Brain pericyte (primary cell): ENCODE results near the gene CAMSAP1.

Experiments used
- DNase-seq: peaks from one replicate; pipeline ENCODE4 v3.0.0-alpha.2; 2012; ENCODE audit warnings: low read depth, low spot score

CAMSAP1 gene

DNA sequence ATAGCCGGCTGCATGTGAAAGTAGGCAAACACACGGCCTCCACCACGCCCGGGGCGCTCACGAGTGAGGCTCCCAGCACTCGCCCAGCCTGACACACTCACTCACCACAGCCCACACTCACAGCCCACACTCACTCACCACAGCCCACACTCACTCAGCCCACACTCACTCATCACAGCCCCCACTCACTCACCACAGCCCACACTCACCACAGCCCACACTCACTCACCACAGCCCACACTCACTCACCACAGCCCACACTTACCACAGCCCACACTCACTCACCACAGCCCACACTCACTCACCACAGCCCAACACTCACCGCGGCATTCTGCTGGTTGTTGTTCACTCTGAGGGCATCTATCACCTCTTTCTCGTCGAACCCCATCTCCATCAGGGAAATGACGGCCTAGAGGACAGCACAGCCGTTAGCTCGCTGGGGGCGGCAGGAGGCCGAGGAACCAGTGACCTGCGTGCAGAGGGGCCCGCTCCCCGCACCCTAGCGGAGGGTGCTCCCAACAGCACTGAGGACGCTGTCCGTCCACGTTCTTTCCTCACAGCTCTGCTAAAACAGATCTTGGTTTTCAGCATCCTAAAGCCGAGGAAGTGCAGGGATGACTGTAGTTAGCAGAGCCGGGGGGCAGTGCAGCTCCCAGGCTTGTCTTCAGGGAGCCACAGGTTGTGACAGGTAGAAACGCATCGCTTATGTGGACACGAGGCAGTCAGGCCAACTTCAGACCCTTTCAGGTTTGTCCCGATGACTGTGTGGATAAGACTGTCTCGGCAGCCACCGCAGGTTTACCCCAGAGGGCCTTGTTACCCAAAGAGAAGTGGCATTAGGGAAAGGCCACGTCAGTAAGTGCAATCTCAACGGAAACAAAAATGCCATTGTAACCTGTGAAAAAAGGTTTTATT lies 32.3 kb upstream of the CAMSAP1 start:
- DNase-seq: no peak

DNA sequence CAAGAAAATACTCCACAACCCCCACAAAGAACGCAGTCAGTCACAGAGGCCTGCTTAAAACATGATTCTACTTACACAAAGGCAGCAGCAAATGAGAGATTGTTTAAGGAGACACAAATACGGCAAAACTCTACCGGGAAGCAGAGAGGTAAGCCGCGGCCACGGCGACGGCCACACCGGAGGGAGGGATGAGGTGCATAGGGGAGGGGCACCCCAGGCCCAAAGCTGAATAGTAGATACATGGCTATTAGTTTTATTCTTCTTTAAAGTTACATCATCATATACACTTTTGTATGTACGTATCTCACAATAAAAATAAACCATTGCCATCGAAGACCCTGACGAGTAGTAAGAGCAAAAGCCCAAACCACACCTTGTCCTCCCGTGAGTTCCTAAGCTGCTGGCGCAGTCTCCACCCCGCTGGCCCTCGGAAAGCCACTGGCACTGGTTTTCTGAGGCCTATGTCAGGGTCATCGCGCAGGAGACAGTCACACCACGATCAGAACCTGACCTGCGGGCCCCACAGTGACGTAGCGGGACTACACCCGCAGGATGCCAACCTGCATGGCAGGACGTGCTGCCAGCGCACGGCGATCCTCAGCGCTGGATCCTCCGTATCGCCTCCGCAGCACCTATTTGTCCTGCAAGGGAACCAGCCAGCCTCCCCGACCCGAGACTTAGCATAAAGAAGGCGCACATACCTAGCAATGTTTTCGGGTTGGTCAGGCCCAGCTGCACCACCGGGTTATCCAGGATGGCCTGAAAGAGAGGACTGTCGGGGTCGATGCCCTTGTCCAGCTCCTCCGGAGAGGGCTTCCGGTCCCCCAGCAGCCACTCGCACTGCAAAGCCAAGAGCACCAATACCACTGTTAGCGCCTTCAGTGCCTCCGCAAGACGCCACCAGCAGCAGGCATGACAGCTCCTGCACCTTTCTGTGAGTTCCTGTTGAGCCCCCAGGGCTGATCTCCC lies 30.5 kb upstream of the CAMSAP1 start:
- DNase-seq: no peak

DNA sequence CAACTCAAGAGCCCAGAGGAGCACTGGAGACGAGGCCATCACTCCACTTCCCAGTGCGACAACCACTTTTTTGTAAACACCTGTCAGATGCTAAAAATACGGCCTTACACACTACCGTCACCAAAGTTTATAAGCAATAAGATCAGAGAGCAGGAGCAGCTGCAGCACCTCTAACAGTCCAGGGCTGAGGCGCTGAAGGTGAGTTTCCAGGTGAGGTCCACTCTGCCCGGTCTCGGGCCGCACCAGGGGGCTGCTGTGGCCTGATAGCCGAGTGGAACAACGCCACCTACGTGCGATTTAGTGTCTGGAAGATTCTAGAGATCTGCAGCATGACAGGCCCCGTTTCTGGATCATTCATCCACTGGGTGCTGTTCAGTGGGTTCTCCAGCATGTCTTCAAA lies 25.8 kb upstream of the CAMSAP1 start:
- DNase-seq: no peak

GRCh38 chr9:135932656-135933055 lies 25.3 kb upstream of the CAMSAP1 start:
- no peak for DNase-seq

- no peak for DNase-seq
Observed at GRCh38 chr9:135931349-135931820, 24.0 kb upstream of the CAMSAP1 start.

DNA sequence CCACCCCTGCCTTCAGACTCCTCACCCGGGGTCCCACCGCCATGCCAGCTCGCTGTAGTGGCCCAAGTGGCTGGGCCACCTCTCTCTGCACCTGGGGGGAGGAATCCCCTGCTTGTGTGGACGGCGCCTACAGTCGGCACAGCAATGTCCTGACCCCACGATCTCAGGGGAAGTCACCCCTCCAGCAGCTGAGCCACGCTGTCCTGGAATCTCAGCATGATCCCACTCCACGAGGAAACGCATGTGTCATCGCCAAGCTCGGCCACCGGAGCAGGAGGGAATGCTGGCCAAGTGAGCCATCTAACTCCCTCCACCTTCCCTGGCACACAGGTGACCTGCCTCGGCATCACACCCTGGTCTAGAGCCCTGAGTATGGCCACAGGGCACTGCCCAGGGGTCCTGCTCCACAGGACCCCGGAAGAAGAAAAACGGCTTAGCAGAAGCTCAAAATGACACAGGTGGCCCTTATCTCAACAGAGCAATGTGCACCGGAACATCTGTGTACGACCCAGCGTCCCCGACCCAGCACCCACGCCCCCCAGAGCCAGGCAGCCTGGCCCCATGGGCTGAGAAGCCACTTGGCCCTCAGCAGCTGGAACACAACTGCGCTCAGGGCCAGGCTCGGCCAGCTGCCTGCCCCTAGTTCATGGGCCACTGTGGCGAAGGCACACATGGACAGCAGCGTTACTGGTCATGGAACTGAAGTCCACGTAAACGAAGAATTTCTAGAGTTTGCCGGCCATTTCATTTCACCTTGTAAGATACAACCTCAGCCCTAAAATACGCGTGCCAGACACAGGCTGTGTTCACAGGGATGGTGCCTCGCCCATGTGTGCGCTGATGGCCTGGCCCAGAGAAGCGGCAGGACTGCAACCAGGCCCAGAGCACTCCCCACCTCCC lies 23.4 kb upstream of the CAMSAP1 start:
- no peak for DNase-seq

GRCh38 chr9:135929656-135930445 lies 22.5 kb upstream of the CAMSAP1 start:
- DNase-seq: no peak

GRCh38 chr9:135928731-135929655 lies 21.6 kb upstream of the CAMSAP1 start:
- no peak for DNase-seq

DNA sequence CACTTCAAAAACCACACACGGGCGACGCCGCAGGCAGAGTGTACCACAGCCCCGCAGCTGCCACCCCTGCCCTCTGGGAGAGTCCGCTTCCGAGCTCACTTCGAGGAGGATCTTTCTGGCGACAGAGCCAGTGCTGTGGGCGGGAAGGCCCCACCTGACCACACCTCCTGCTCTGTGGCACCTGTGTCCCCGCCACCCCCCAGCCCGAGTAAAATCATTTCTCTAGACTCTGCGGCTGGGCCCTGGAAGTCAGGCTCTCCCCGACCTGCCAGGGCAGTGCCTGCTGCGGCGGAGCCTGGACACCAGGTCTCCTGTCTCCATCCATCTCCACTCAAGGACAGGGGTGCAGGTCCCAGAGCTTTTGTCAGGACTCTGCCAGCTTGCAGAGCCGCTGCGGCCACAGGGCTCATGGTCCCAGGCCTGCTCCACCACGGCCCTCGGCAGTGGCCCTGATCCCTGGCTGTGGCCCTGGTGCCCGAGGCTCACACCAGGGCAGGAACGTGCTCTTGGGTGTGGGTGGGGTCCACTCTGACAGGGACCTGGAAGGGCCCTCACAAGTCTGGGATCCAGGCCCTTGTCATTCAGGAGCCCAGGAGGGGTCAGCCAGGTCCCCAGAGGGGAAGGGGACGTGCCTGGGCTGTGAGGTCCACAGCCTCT lies 20.9 kb upstream of the CAMSAP1 start:
- no peak for DNase-seq

DNA sequence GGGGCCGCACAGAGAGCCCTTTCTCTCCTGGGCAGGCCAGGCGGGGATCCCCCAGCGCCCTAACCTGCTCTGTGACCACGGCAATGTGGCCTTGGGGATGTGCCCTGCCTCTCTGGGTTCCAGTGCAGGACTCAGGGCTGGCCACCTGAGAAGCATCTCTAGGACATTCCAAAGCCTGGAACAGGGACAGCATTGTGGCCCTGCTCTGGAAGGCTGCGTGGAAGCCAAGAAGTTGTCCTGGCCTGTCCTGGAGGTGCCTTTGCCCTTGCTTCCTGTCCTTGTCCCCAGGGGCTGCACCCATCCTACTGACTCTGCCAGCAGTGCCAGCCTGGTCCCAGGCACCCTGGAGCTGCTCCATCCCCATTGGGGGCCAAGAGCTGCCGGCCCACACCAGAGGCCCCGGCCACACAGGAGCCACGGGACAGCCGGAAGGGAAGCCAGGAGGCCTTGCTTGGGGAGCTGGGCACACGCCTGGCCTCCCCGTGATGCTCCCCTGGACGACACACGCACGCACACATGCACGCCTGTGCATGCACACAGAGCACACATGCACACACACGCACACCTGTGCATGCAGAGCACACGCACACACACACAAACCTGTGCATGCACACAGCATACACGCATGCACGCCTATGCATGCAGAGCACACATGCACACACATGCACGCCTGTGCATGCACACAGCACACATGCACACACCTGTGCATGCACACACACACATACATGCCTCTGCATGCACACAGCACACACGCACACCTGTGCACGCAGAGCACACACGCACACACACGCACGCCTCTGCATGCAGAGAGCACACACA lies 20.1 kb upstream of the CAMSAP1 start:
- no peak for DNase-seq

DNA sequence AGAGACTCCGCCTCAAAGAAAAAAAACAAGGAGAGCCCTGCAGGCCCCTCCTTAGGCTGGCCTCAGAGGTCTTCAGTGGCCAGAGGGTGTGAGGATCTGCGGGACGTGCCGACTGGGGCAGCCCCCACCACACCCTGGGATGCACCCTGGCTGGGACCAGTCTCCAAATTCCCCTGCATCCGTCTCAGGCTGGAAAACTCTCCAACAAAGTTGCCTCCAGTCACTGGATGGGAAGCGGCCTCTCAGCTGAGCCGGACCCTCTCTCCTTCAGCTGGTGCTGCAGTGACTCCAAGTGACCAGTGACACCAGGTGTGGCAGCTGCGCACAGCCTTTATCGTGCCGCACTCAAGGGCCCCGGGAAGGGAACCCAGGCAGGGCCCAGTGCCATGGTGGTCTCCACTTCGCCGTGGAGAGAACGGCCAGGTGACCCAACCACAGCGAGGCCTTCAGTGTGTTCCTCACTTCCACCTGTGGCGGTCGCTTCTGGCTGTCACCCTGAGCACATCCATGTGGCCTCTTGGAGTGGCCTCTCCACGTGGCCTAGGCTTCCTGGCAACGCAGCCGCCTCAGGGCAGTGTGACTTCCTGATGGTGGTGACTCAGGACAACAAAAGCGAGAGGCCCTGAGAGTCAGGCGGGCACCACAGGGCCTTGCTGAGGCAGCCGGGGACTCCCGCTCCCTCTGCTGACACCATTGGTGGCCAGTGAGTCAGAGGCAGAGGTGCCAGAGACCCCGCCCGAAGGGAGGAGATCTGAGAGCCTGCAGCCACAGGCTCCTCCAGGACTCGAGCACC lies 19.3 kb upstream of the CAMSAP1 start:
- DNase-seq: no peak

DNA sequence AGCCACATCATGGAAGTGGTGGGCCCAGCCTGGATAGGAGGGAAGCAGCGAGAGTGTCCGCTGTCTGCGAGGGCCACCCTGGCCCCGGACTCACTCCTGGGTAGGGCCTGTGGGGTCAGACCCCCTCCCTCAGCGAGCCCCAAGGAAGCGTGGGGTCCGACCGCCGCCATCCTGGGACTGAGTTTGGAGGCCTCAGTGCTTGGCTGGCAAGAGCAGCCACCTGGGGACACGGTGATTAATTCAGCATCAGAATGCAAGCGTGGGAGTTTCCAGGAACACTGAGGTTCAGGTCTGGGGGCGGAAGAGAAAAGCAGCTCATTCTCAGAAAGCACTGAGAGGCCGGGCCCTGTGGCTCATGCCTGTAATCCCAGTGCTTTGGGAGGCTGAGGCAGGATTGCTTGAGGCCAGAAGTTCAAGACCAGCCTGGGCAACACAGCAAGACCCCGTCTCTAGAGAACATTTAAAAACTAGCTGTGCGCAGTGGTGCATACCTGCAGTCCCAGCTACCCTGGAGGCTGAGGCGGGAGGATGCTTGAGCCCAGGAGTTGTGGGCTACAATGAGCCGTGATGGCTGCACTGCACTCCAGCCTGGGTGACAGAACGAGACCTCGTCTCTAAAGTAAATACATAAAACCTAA lies 18.3 kb upstream of the CAMSAP1 start:
- no peak for DNase-seq

GRCh38 chr9:135924628-135925338 lies 17.4 kb upstream of the CAMSAP1 start:
- no peak for DNase-seq

GRCh38 chr9:135923508-135923907 lies 16.2 kb upstream of the CAMSAP1 start:
- DNase-seq: no peak

DNA sequence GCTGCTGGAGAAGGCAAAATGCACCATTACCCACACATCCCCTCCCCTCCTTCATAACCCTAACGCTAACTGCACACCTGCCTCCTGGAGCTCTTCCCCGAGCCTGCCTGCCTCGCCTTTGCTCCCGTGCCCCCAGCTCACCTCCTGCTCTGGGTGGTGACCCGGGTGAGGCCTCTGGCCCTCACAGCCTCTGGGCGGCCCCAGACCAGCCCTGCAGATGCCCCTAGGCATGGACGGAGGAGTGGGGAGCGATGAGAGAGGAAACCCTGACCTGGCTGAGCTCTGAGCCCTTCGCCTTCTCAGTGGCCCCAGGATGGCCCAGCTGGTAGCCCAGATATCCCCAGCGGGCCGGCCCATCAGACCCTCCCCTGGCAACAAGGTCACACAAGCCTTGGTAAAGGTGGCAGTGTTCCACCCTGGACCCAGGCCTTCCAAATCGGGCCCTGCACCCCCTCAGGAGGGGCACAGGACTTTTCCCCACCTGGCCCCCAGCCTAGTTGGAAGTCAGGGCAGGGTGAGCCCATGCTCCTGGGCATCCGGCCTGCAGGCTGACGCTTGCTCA lies 14.5 kb upstream of the CAMSAP1 start:
- no peak for DNase-seq
